ENCODE results near the gene REM2. TPM values are rescaled to one million over a fixed set of nuclear protein-coding genes. Genes with fewer than 3 reads are reported as not detected.
A peak's percentile ranks its signal among the peaks of the same experiment; 100 is the strongest.

The REM2 gene
- total RNA-seq, 1 donor from 2014 or later: 0.41 TPM

GRCh38 chr14:22900081-22900799 lies 17.2 kb downstream of the REM2 start:
- no peak overlapping the region for H3K4me3 ChIP-seq
- H3K9me3 ChIP-seq: no peaks in the 10 kb centered on the region
- peaks cover 61% of the 10 kb centered on the region for H3K36me3 ChIP-seq
- TF ChIP-seq CTCF (IDR thresholded peaks at IDR 0.05): peak; percentile 51
- peak; percentile 82 for ATAC-seq
- H3K27ac ChIP-seq: no peak overlapping the region
- no peaks in the 10 kb centered on the region for H3K4me1 ChIP-seq
- no peak for DNase-seq
- intact Hi-C loops (cut with DNase I): no loop called here
- H3K27me3 ChIP-seq: no peaks in the 10 kb centered on the region

- Histone ChIP-seq H3K9me3 (no peaks in the 10 kb centered on the region), H3K36me3 (peaks cover 76% of the 10 kb centered on the region), H3K4me1 (no peaks in the 10 kb centered on the region), H3K27ac (no peak overlapping the region), H3K4me3 (no peak overlapping the region), H3K27me3 (no peaks in the 10 kb centered on the region)
- TF ChIP-seq CTCF (IDR thresholded peaks at IDR 0.05): no peak
- ATAC-seq (no peak), DNase-seq (no peak)
- intact Hi-C loops (cut with DNase I): no loop called here
Measured at GRCh38 chr14:22901799-22902198, 18.8 kb downstream of the REM2 start.

GRCh38 chr14:22903742-22904087 lies 20.7 kb downstream of the REM2 start:
- Histone ChIP-seq H3K27ac (no peak overlapping the region), H3K27me3 (no peaks in the 10 kb centered on the region), H3K9me3 (no peaks in the 10 kb centered on the region), H3K4me1 (no peaks in the 10 kb centered on the region), H3K36me3 (peaks cover 87% of the 10 kb centered on the region), H3K4me3 (no peak overlapping the region)
- intact Hi-C loops (cut with DNase I): no loop called here
- no peak for TF ChIP-seq CTCF (IDR thresholded peaks at IDR 0.05)
- no peak for DNase-seq
- no peak for ATAC-seq

- Histone ChIP-seq H3K4me1 (no peaks in the 10 kb centered on the region), H3K9me3 (no peaks in the 10 kb centered on the region), H3K4me3 (no peak overlapping the region), H3K27ac (no peak overlapping the region), H3K27me3 (no peaks in the 10 kb centered on the region), H3K36me3 (peaks cover 98% of the 10 kb centered on the region)
- DNase-seq: no peak
- intact Hi-C loops (cut with DNase I): no loop called here
- ATAC-seq: no peak
- no peak for TF ChIP-seq CTCF (IDR thresholded peaks at IDR 0.05)
Measured at GRCh38 chr14:22905627-22906026, 22.6 kb downstream of the REM2 start.

- Histone ChIP-seq H3K4me1 (no peaks in the 10 kb centered on the region), H3K27ac (no peak overlapping the region), H3K27me3 (no peaks in the 10 kb centered on the region), H3K9me3 (no peaks in the 10 kb centered on the region), H3K4me3 (no peak overlapping the region), H3K36me3 (peaks cover 98% of the 10 kb centered on the region)
- TF ChIP-seq CTCF (IDR thresholded peaks at IDR 0.05): no peak
- ATAC-seq: no peak
- intact Hi-C loops (cut with DNase I): no loop called here
- no peak for DNase-seq
Measured at GRCh38 chr14:22906073-22906472, 23.1 kb downstream of the REM2 start.

- Histone ChIP-seq H3K27ac (no peak overlapping the region), H3K4me1 (no peaks in the 10 kb centered on the region), H3K9me3 (no peaks in the 10 kb centered on the region), H3K27me3 (no peaks in the 10 kb centered on the region), H3K36me3 (peaks cover 90% of the 10 kb centered on the region), H3K4me3 (no peak overlapping the region)
- ATAC-seq (no peak), DNase-seq (no peak)
- intact Hi-C loops (cut with DNase I): no loop called here
- no peak for TF ChIP-seq CTCF (IDR thresholded peaks at IDR 0.05)
Measured at GRCh38 chr14:22907429-22907828, 24.4 kb downstream of the REM2 start.
